ENCODE data around the gene RGS7.
"Not testable (repeated sequence)": the region's sequence is repeated elsewhere in the genome, so short reads cannot be mapped to it uniquely, and the experiment has no call there.

RGS7 gene

GRCh38 chr1:241331328-241332036 lies 25.5 kb downstream of the RGS7 start:
- no peak for DNase-seq

- no peak for DNase-seq
Observed at GRCh38 chr1:241330619-241331327, 26.2 kb downstream of the RGS7 start.

GRCh38 chr1:241325456-241325855 lies 31.5 kb downstream of the RGS7 start:
- no peak for DNase-seq

GRCh38 chr1:241323514-241324195 lies 33.4 kb downstream of the RGS7 start:
- DNase-seq, result peak; percentile 39

GRCh38 chr1:241317676-241318075 lies 39.3 kb downstream of the RGS7 start:
- no peak for DNase-seq

GRCh38 chr1:241316372-241316771 lies 40.6 kb downstream of the RGS7 start:
- DNase-seq, result no peak

GRCh38 chr1:241311056-241311746 lies 45.8 kb downstream of the RGS7 start:
- no peak for DNase-seq

- no peak for DNase-seq
Observed at GRCh38 chr1:241310451-241310850, 46.6 kb downstream of the RGS7 start.

- no peak for DNase-seq
Observed at GRCh38 chr1:241309651-241310050, 47.4 kb downstream of the RGS7 start.

GRCh38 chr1:241308471-241308870 lies 48.5 kb downstream of the RGS7 start:
- no peak for DNase-seq

GRCh38 chr1:241308011-241308410 lies 49.0 kb downstream of the RGS7 start:
- no peak for DNase-seq

- no peak for DNase-seq
Observed at GRCh38 chr1:241306125-241306790, 50.7 kb downstream of the RGS7 start.

GRCh38 chr1:241302024-241302423 lies 55.0 kb downstream of the RGS7 start:
- DNase-seq, result not testable (repeated sequence)

GRCh38 chr1:241299347-241299746 lies 57.7 kb downstream of the RGS7 start:
- DNase-seq, result no peak

- DNase-seq, result no peak
Observed at GRCh38 chr1:241292973-241293372, 64.0 kb downstream of the RGS7 start.

- not testable (repeated sequence) for DNase-seq
Observed at GRCh38 chr1:241291548-241291947, 65.5 kb downstream of the RGS7 start.

GRCh38 chr1:241286486-241286885 lies 70.5 kb downstream of the RGS7 start:
- DNase-seq, result no peak

GRCh38 chr1:241276391-241276790 lies 80.6 kb downstream of the RGS7 start:
- DNase-seq, result no peak

- DNase-seq, result no peak
Observed at GRCh38 chr1:241275981-241276380, 81.0 kb downstream of the RGS7 start.

GRCh38 chr1:241275226-241275625 lies 81.8 kb downstream of the RGS7 start:
- no peak for DNase-seq

- no peak for DNase-seq
Observed at GRCh38 chr1:241274693-241275092, 82.3 kb downstream of the RGS7 start.

GRCh38 chr1:241272828-241273227 lies 84.2 kb downstream of the RGS7 start:
- no peak for DNase-seq

GRCh38 chr1:241271427-241271826 lies 85.6 kb downstream of the RGS7 start:
- no peak for DNase-seq
